Gastroesophageal sphincter (tissue), 4 donors: ENCODE results near the gene FOXRED2. TPM values are rescaled to one million over a fixed set of nuclear protein-coding genes. Genes with fewer than 3 reads are reported as not detected.

Source experiments
- ATAC-seq: fragments of 150-250 bp; one replicate; pipeline ENCODE4 v1.9.1; 2016; ENCODE audit warnings: mild to moderate bottlenecking, moderate library complexity
- H3K27ac ChIP-seq, 4 donors: fragments of 200-600 bp; sonication (generic) in 3 of 4; 1 replicate in 3 of 4; 2 replicates in 1 of 4; pipeline ENCODE4 v1.5.1; 2016 to 2019
- H3K27me3 ChIP-seq: fragments of 200-600 bp; sonication (generic); one replicate; pipeline ENCODE4 v1.5.1; 2019
- H3K36me3 ChIP-seq, 2 donors: fragments of 200-600 bp; sonication (generic); one replicate each; pipeline ENCODE4 v1.5.1; 2019; ENCODE audit warnings: control low read depth in 1 of 2
- H3K4me1 ChIP-seq, 3 donors: fragments of 200-600 bp; sonication (generic); 1 replicate in 2 of 3; 2 replicates in 1 of 3; pipeline ENCODE4 v1.5.1; 2016 to 2019; ENCODE audit warnings: control low read depth in 2 of 3
- H3K4me3 ChIP-seq, 2 donors: fragments of 200-600 bp; sonication (generic); one replicate each; pipeline ENCODE4 v1.5.1; 2019; ENCODE audit warnings: mild to moderate bottlenecking in 1 of 2, moderate library complexity in 1 of 2
- H3K9me3 ChIP-seq, 3 donors: fragments of 200-600 bp; sonication (generic); one replicate each; pipeline ENCODE4 v1.5.1; 2017 to 2019; ENCODE audit warnings: control low read depth in 2 of 3
- CTCF ChIP-seq, 4 experiments: fragments of 200-600 bp in 2 of 4; fragments of 450-650 bp in 2 of 4; sonication (generic) in 1 of 4; IDR thresholded peaks; one replicate each; pipeline ENCODE4 v1.5.1; 2017 to 2019; ENCODE audit warnings: antibody characterized with exemption in 4 of 4, mild to moderate bottlenecking in 2 of 4, moderate library complexity in 2 of 4
- EP300 ChIP-seq: sonication (generic); formaldehyde crosslinking; IDR thresholded peaks from one replicate; pipeline ENCODE4 v1.6.1; 2017; ENCODE audit warnings: antibody characterized with exemption, mild to moderate bottlenecking
- POLR2A ChIP-seq, 2 donors: fragments of 450-650 bp; IDR thresholded peaks; one replicate each; pipeline ENCODE4 v1.6.1; 2017; ENCODE audit warnings: antibody characterized with exemption in 2 of 2, mild to moderate bottlenecking in 2 of 2, moderate library complexity in 1 of 2
- POLR2AphosphoS5 ChIP-seq: sonication (generic); formaldehyde crosslinking; IDR thresholded peaks from one replicate; pipeline ENCODE4 v1.6.1; 2017; ENCODE audit warnings: antibody characterized with exemption
- WGBS, 2 donors: methylation state at CpG; one replicate each; pipeline ENCODE4 v1.1.5; 2018; ENCODE audit warnings: low coverage in 1 of 2; 5-methylcytosine and 5-hydroxymethylcytosine counted together
- total RNA-seq, 4 donors: library from RNA; depleted of rRNA; stranded (reverse); fragments of >200 nt; gene quantifications; one replicate each; pipeline ENCODE4 v1.1.0, GENCODE V29; 2016

FOXRED2 gene
- total RNA-seq, 4 donors from 2014 or later = 3.1 to 7.3 (median 4.6) TPM

GRCh38 chr22:36514766-36515165 is 7.9 kb upstream of the FOXRED2 start:
- H3K36me3 ChIP-seq = peaks cover 6 to 95% of the 10 kb centered on the region in 2 donors
- no peak overlapping the region for H3K27ac ChIP-seq
- WGBS, 2 donors = no CpG with 5 or more reads among the region's 1 CpG

GRCh38 chr22:36512991-36513390 is 6.2 kb upstream of the FOXRED2 start:
- WGBS, 2 donors = 73 to 80% methylated on average over 3 to 4 of the region's 4 CpGs
- ATAC-seq = no peak
- no peaks in the 10 kb centered on the region for H3K9me3 ChIP-seq
- no peak for TF ChIP-seq POLR2AphosphoS5
- no peak for TF ChIP-seq EP300
- TF ChIP-seq POLR2A (IDR thresholded peaks at IDR 0.05) = no peak
- no peak for TF ChIP-seq CTCF (IDR thresholded peaks at IDR 0.05)
- peaks cover 0 to 21% (median 0%) of the 10 kb centered on the region in 3 donors for H3K4me1 ChIP-seq
- H3K36me3 ChIP-seq = peaks cover 0 to 78% of the 10 kb centered on the region in 2 donors
- H3K27me3 ChIP-seq = no peaks in the 10 kb centered on the region
- H3K27ac ChIP-seq = no peak overlapping the region
- no peak overlapping the region for H3K4me3 ChIP-seq

More at GRCh38 chr22:36514766-36515165, 7.9 kb upstream of the FOXRED2 start:
- Histone ChIP-seq H3K9me3 (no peaks in the 10 kb centered on the region), H3K27me3 (no peaks in the 10 kb centered on the region), H3K4me3 (no peak overlapping the region), H3K4me1 (peaks cover 0 to 18% (median 0%) of the 10 kb centered on the region in 3 donors)
- TF ChIP-seq POLR2A (IDR thresholded peaks at IDR 0.05) (no peak), CTCF (IDR thresholded peaks at IDR 0.05) (no peak)
- ATAC-seq = no peak

GRCh38 chr22:36512333-36512732 is 5.5 kb upstream of the FOXRED2 start:
- TF ChIP-seq EP300 (no peak), POLR2AphosphoS5 (no peak), CTCF (IDR thresholded peaks at IDR 0.05) (no peak), POLR2A (IDR thresholded peaks at IDR 0.05) (no peak)
- Histone ChIP-seq H3K27ac (no peak overlapping the region), H3K9me3 (no peaks in the 10 kb centered on the region), H3K27me3 (no peaks in the 10 kb centered on the region), H3K4me3 (no peak overlapping the region), H3K4me1 (peaks cover 0 to 25% (median 0%) of the 10 kb centered on the region in 3 donors), H3K36me3 (peaks cover 0 to 71% of the 10 kb centered on the region in 2 donors)
- WGBS, 2 donors = 81% methylated on average over 3 of the region's 8 CpGs; no CpG with 5 or more reads in 1 of the 2 donors
- ATAC-seq = no peak

GRCh38 chr22:36510966-36511881 is 4.4 kb upstream of the FOXRED2 start:
- Histone ChIP-seq H3K9me3 (no peaks in the 10 kb centered on the region), H3K27me3 (no peaks in the 10 kb centered on the region), H3K4me1 (peaks cover 0 to 36% (median 2%) of the 10 kb centered on the region in 3 donors), H3K4me3 (no peak overlapping the region), H3K36me3 (peaks cover 0 to 60% of the 10 kb centered on the region in 2 donors), H3K27ac (peak overlapping the region in 3 of 4 donors; percentile 41 to 49 (median 45))
- TF ChIP-seq CTCF (IDR thresholded peaks at IDR 0.05) (peak in 3 of 4 experiments; percentile 57 to 62 (median 58)), POLR2AphosphoS5 (no peak)
- ATAC-seq = peak; percentile 11
- WGBS, 2 donors = 32 to 62% methylated on average over 9 to 17 of the region's 17 CpGs

GRCh38 chr22:36510384-36510783 is 3.5 kb upstream of the FOXRED2 start:
- 87 to 100% methylated on average over 1 to 2 of the region's 3 CpGs for WGBS, 2 donors
- H3K36me3 ChIP-seq = peaks cover 0 to 52% of the 10 kb centered on the region in 2 donors
- ATAC-seq = peak; percentile 74

More at GRCh38 chr22:36510384-36510783, 3.5 kb upstream of the FOXRED2 start:
- no peaks in the 10 kb centered on the region for H3K27me3 ChIP-seq
- H3K9me3 ChIP-seq = no peaks in the 10 kb centered on the region
- peak overlapping the region in 3 of 4 donors; percentile 41 to 49 (median 45) for H3K27ac ChIP-seq
- TF ChIP-seq EP300 (no peak), POLR2A (IDR thresholded peaks at IDR 0.05) (no peak), POLR2AphosphoS5 (peak; percentile 15), CTCF (IDR thresholded peaks at IDR 0.05) (no peak)
- no peak overlapping the region for H3K4me3 ChIP-seq
- H3K4me1 ChIP-seq = peaks cover 0 to 45% (median 4%) of the 10 kb centered on the region in 3 donors
